Naive thymus-derived CD8-positive, alpha-beta T cell (primary cell): ENCODE results near the gene AGAP3. TPM values are rescaled to one million over a fixed set of nuclear protein-coding genes. Genes with fewer than 3 reads are reported as not detected.
A peak's percentile ranks its signal among the peaks of the same experiment; 100 is the strongest.

Source experiments
- ATAC-seq, 2 donors: fragments of 150-1000 bp; cut with Tn5 transposase in 1 of 2; sonication (Bioruptor Pico), chemical (Tn5 transposase) in 1 of 2; 1 replicate in 1 of 2; 2 replicates in 1 of 2; pipeline ENCODE4 v1.10.0; 2021; ENCODE audit warnings: mild to moderate bottlenecking in 2 of 2, moderate library complexity in 2 of 2
- POLR2A ChIA-PET: fragments of 350-600 bp; sonication (Branson Sonifier 250); formaldehyde crosslinking; loops from one replicate; lab custom pipeline; 2021; ENCODE audit warnings: antibody characterized with exemption; lab: Charles Lee
- DNase-seq, 10 donors: peaks; one replicate each; pipeline versions ENCODE4 v3.0.0 to v3.0.0-alpha.2; 2020 to 2022
- H3K27ac Mint-ChIP-seq, 10 donors: one replicate each; pipeline ENCODE4 v1.8.0; 2020 to 2022; ENCODE audit warnings: mild to moderate bottlenecking in 10 of 10, mixed read lengths in 10 of 10, moderate library complexity in 4 of 10, inconsistent platforms in 1 of 10
- H3K27me3 Mint-ChIP-seq, 5 donors: one replicate each; pipeline ENCODE4 v1.8.0; 2021 to 2022; ENCODE audit warnings: mixed read lengths in 5 of 5
- H3K36me3 Mint-ChIP-seq, 3 donors: one replicate each; pipeline ENCODE4 v1.8.0; 2020 to 2022; ENCODE audit warnings: mixed read lengths in 3 of 3, mild to moderate bottlenecking in 2 of 3, inconsistent platforms in 1 of 3
- H3K4me1 Mint-ChIP-seq, 4 donors: one replicate each; pipeline ENCODE4 v1.8.0; 2021 to 2022; ENCODE audit warnings: mixed read lengths in 4 of 4
- H3K4me3 Mint-ChIP-seq, 10 donors: one replicate each; pipeline ENCODE4 v1.8.0; 2020 to 2022; ENCODE audit warnings: mild to moderate bottlenecking in 10 of 10, mixed read lengths in 10 of 10, moderate library complexity in 6 of 10, inconsistent platforms in 1 of 10
- H3K9me3 Mint-ChIP-seq, 9 donors: one replicate each; pipeline ENCODE4 v1.8.0; 2020 to 2022; ENCODE audit warnings: mixed read lengths in 9 of 9, mild to moderate bottlenecking in 3 of 9, inconsistent platforms in 1 of 9, moderate library complexity in 1 of 9
- polyA plus RNA-seq, 3 donors: library from polyadenylated mRNA; unstranded; fragments of 300-500 nt; fragmentation: Illumina TruSeq; gene quantifications; one replicate each; pipeline ENCODE4 v1.2.3, GENCODE V29; 2021
- total RNA-seq, 8 experiments: library from RNA in 2 of 8; stranded (reverse) in 2 of 8; gene quantifications; one replicate each; pipeline ENCODE4 v1.2.3 and lab custom pipeline; 2021 to 2026

Gene AGAP3
- total and polyA plus RNA-seq, 5 experiments from 2014 or later, result 1.1 to 36.9 (median 6.0) TPM

DNA sequence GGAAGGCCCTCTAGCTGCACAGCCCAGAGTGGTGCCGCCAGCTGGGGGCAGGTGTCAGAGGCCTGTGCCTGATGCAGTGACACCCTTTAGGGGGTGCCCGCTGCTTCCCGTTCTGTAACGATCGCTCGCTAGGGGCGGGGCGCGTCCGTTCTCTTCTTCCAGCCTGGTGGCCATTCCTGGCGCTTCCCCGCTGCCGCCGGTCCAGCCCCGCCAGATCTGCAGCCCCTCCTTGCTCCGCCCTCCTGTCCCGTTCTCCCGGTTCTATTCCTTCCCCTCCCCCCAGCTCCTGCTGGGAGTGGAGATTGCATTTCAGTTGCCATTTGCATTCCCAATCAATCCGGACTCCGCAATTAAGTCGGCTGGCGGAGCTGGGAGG, 39.2 kb downstream of the AGAP3 start:
- H3K4me3 Mint-ChIP-seq, result peak overlapping the region in 2 of 10 donors; percentile 25 to 35
- peaks cover 0 to 9% (median 6%) of the 10 kb centered on the region in 4 donors for H3K4me1 Mint-ChIP-seq
- H3K9me3 Mint-ChIP-seq, result no peaks in the 10 kb centered on the region
- POLR2A ChIA-PET, result no interaction called here
- DNase-seq (no peak), ATAC-seq (no peak)
- H3K27ac Mint-ChIP-seq, result no peak overlapping the region
- H3K36me3 Mint-ChIP-seq, result peaks cover 0 to 40% (median 7%) of the 10 kb centered on the region in 3 donors
- peaks cover 0 to 16% (median 0%) of the 10 kb centered on the region in 5 donors for H3K27me3 Mint-ChIP-seq

GRCh38 chr7:151125846-151126481, 39.7 kb downstream of the AGAP3 start:
- Mint-ChIP-seq H3K4me1 (peaks cover 0 to 9% (median 6%) of the 10 kb centered on the region in 4 donors), H3K27ac (no peak overlapping the region), H3K9me3 (no peaks in the 10 kb centered on the region), H3K36me3 (peaks cover 0 to 38% (median 7%) of the 10 kb centered on the region in 3 donors), H3K4me3 (peak overlapping the region in 2 of 10 donors; percentile 25 to 35), H3K27me3 (peaks cover 0 to 16% (median 0%) of the 10 kb centered on the region in 5 donors)
- POLR2A ChIA-PET, result no interaction called here
- ATAC-seq (no peak), DNase-seq (no peak)

DNA sequence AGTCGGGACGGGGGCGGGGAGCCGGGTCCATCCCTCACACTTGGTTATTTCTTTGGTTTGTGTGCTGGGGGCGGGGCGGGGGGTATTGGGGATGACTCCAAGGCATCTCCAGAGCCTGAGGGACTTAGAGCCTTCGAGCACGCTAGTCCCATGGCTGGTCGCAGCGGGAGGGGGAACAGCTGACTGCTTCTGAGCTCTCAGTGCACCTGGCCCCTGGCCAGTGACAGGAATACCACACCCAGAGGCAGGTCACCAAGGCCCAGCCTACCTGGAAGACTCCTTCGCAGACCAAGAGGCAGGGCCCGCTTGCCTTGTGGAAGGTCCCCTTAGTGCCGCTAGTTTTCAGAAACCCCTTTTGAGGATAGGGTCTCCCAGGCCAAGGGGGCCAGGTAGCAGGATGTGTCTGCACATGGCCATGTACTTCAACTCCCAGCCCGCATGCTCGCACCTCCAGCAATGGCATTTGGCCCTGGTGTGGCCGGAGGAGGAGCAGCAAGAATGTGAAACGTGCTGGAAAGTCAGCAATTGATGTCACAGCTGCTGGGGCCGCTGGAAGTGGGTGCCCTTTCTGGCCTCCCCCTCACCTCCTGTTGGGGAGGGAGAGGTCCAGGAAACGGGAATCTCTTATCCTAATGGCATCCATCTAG, 40.3 kb downstream of the AGAP3 start:
- Mint-ChIP-seq H3K36me3 (peaks cover 0 to 38% (median 7%) of the 10 kb centered on the region in 3 donors), H3K4me3 (no peak overlapping the region), H3K9me3 (no peaks in the 10 kb centered on the region), H3K4me1 (peaks cover 0 to 8% (median 6%) of the 10 kb centered on the region in 4 donors), H3K27ac (no peak overlapping the region), H3K27me3 (peaks cover 0 to 16% (median 0%) of the 10 kb centered on the region in 5 donors)
- no peak for ATAC-seq
- POLR2A ChIA-PET, result no interaction called here
- DNase-seq, result no peak

GRCh38 chr7:151128144-151128543, 41.9 kb downstream of the AGAP3 start:
- H3K9me3 Mint-ChIP-seq, result no peaks in the 10 kb centered on the region
- ATAC-seq, result no peak
- no peak overlapping the region for H3K27ac Mint-ChIP-seq
- no peak for DNase-seq
- H3K36me3 Mint-ChIP-seq, result peaks cover 0 to 42% (median 7%) of the 10 kb centered on the region in 3 donors
- H3K4me1 Mint-ChIP-seq, result peaks cover 0 to 8% (median 5%) of the 10 kb centered on the region in 4 donors
- POLR2A ChIA-PET, result interaction anchor here (0.7 kb wide), 1 partner anchor 54 kb away, joined by 3 read pairs; no protein-coding TSS in a partner anchor
- peaks cover 0 to 16% (median 0%) of the 10 kb centered on the region in 5 donors for H3K27me3 Mint-ChIP-seq
- H3K4me3 Mint-ChIP-seq, result no peak overlapping the region

- DNase-seq (no peak), ATAC-seq (no peak)
- no peaks in the 10 kb centered on the region for H3K9me3 Mint-ChIP-seq
- H3K27ac Mint-ChIP-seq, result peak overlapping the region in 1 of 10 donors; percentile 40
- H3K27me3 Mint-ChIP-seq, result peaks cover 0 to 17% (median 0%) of the 10 kb centered on the region in 5 donors
- H3K4me1 Mint-ChIP-seq, result peaks cover 0 to 6% (median 3%) of the 10 kb centered on the region in 4 donors
- H3K4me3 Mint-ChIP-seq, result no peak overlapping the region
- POLR2A ChIA-PET, result no interaction called here
- H3K36me3 Mint-ChIP-seq, result peaks cover 0 to 37% (median 7%) of the 10 kb centered on the region in 3 donors
Measured at GRCh38 chr7:151128716-151129115, 42.4 kb downstream of the AGAP3 start.

- no peaks in the 10 kb centered on the region for H3K9me3 Mint-ChIP-seq
- POLR2A ChIA-PET, result no interaction called here
- DNase-seq (no peak), ATAC-seq (no peak)
- peaks cover 0 to 34% (median 7%) of the 10 kb centered on the region in 3 donors for H3K36me3 Mint-ChIP-seq
- H3K4me1 Mint-ChIP-seq, result no peaks in the 10 kb centered on the region
- H3K27ac Mint-ChIP-seq, result no peak overlapping the region
- no peak overlapping the region for H3K4me3 Mint-ChIP-seq
- H3K27me3 Mint-ChIP-seq, result peaks cover 0 to 12% (median 0%) of the 10 kb centered on the region in 5 donors
Measured at GRCh38 chr7:151129117-151129959, 43.1 kb downstream of the AGAP3 start.

GRCh38 chr7:151129960-151130591, 43.8 kb downstream of the AGAP3 start:
- Mint-ChIP-seq H3K36me3 (peaks cover 0 to 35% (median 3%) of the 10 kb centered on the region in 3 donors), H3K4me1 (no peaks in the 10 kb centered on the region), H3K27me3 (peaks cover 0 to 8% (median 0%) of the 10 kb centered on the region in 5 donors), H3K4me3 (no peak overlapping the region), H3K9me3 (no peaks in the 10 kb centered on the region), H3K27ac (no peak overlapping the region)
- DNase-seq, result no peak
- no peak for ATAC-seq
- POLR2A ChIA-PET, result no interaction called here

DNA sequence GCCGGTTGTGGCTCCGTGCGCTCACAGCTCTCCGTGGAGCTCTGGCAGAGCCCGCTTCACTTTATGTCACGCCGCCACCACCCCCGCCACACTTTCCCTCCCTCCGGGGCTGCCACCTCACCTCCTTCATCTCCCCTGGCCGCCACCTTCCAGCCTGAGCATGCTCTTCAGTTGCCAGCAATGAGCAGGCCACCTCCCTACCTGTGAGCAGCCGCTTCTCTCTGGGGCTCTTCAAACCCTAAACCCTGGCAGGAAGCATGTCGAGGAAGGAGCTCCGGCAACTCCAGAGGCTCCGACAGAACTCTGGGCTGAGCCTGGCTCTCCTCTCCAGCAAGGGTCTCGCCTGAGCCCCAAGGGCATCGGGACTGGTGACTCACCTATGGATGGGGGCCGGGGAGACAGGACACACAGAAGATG, 44.5 kb downstream of the AGAP3 start:
- H3K9me3 Mint-ChIP-seq, result no peaks in the 10 kb centered on the region
- H3K27me3 Mint-ChIP-seq, result peaks cover 0 to 1% (median 0%) of the 10 kb centered on the region in 5 donors
- no peaks in the 10 kb centered on the region for H3K4me1 Mint-ChIP-seq
- ATAC-seq, result no peak
- H3K27ac Mint-ChIP-seq, result no peak overlapping the region
- no peak overlapping the region for H3K4me3 Mint-ChIP-seq
- POLR2A ChIA-PET, result no interaction called here
- DNase-seq, result no peak
- H3K36me3 Mint-ChIP-seq, result peaks cover 0 to 36% (median 2%) of the 10 kb centered on the region in 3 donors

DNA sequence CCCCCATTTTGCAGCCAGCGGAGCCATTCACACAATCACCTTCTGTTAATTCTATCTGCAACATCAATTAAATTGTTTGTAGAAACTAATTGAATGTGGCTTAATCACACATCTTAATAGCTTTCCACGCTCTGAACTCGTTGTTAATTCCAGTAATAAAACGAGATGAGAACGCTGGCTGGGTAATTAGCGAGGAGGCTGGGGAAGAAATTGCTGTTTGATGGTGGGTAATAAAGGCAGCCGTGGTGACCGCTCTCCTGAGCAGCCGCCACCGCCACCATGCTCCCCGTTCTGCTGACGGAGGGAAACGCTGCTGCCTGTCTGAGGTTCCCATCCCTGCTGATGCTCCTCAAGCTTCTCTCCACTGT, 44.9 kb downstream of the AGAP3 start:
- Mint-ChIP-seq H3K4me1 (no peaks in the 10 kb centered on the region), H3K4me3 (no peak overlapping the region), H3K27me3 (peaks cover 0 to 1% (median 0%) of the 10 kb centered on the region in 5 donors), H3K36me3 (peaks cover 0 to 38% (median 2%) of the 10 kb centered on the region in 3 donors), H3K9me3 (no peaks in the 10 kb centered on the region), H3K27ac (no peak overlapping the region)
- ATAC-seq (no peak), DNase-seq (no peak)
- POLR2A ChIA-PET, result no interaction called here

DNA sequence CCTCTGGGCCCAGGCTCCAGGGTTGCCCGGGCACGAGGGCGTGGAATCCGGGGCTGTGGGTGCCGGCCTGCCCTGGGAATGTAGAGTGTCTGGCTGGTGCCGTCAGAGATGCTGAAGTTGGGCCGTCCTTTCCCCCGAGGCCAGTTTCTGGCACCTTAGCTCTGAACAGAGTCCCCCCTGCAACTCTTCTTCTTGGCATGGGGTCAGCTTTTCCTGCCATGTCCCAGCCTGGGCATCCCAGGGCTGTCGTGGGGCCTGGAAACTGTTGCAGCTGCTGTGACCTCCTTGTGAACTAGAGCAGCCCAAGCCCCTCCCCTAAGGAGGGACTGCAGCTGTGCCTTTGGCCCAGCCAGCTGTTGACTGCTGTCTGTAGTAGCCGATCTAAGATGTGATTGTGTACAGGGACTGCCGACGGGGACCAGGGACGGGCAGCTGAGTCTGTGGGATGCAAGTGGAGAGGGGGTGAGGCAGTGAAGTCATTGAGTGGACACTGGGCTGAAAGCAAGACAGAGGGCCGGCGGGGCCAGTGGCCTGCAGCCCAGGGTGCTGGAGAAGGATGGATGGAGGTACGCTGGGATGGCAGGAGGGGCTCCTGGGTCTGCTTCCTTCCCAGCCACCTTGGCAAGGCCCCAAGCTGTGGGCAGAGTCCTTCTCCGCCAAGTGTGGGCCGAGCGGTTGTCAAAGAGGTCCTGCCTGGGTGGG, 45.5 kb downstream of the AGAP3 start:
- ATAC-seq (no peak), DNase-seq (no peak)
- POLR2A ChIA-PET, result no interaction called here
- Mint-ChIP-seq H3K27ac (peak overlapping the region in 1 of 10 donors; percentile 6), H3K27me3 (peaks cover 0 to 1% (median 0%) of the 10 kb centered on the region in 5 donors), H3K4me3 (no peak overlapping the region), H3K36me3 (peaks cover 0 to 43% (median 2%) of the 10 kb centered on the region in 3 donors), H3K4me1 (no peaks in the 10 kb centered on the region), H3K9me3 (no peaks in the 10 kb centered on the region)

DNA sequence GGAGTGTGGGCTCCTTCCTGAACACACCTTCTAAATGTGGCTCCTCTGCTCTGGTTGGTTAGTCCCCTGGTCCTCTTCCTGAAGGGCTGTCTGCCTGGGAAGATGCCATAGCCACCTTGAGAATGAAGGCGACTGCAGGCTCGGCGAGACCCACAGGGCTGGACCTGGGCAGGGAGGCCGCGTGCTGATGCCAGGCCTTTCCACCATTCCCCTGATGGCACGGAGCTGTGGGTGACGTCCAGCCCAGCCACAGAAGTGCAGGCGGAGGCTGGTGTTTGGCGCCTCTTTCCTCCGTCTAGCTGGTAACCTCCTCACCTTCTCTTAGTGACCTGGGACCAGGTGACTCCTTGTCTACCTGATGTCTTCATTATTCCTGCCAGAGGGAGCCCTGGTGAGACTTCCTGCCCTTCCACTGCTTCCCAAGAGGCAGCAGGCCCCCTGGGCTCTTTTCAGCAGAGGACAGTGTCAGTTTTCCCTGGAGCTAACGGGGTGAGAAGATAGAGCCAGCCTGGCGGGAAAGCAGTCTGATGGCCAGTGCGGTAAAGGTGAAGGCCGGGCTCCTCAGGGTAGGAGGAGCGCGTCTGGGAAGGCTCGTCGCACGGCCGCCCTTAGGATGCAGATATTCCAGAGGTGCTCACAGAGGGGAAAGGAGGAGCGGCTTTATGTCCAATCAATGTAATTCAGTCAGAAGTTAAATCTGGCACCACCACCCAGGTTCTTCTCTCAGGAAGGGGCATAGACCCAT, 46.4 kb downstream of the AGAP3 start:
- POLR2A ChIA-PET, result no interaction called here
- H3K9me3 Mint-ChIP-seq, result no peaks in the 10 kb centered on the region
- peaks cover 0 to 1% (median 0%) of the 10 kb centered on the region in 5 donors for H3K27me3 Mint-ChIP-seq
- H3K4me1 Mint-ChIP-seq, result no peaks in the 10 kb centered on the region
- H3K4me3 Mint-ChIP-seq, result no peak overlapping the region
- H3K27ac Mint-ChIP-seq, result no peak overlapping the region
- H3K36me3 Mint-ChIP-seq, result peaks cover 0 to 43% (median 2%) of the 10 kb centered on the region in 3 donors
- DNase-seq, result no peak
- ATAC-seq, result no peak
